Measurements from ENCODE around the gene SOCS1. TPM values are rescaled to one million over a fixed set of nuclear protein-coding genes. Genes with fewer than 3 reads are reported as not detected.

Gene SOCS1
- total RNA-seq, 5 donors from 2014 or later (not counting 1 experiment from before 2014, with no cell fraction given), result 49.2 to 67.2 (median 54.5) TPM

DNA sequence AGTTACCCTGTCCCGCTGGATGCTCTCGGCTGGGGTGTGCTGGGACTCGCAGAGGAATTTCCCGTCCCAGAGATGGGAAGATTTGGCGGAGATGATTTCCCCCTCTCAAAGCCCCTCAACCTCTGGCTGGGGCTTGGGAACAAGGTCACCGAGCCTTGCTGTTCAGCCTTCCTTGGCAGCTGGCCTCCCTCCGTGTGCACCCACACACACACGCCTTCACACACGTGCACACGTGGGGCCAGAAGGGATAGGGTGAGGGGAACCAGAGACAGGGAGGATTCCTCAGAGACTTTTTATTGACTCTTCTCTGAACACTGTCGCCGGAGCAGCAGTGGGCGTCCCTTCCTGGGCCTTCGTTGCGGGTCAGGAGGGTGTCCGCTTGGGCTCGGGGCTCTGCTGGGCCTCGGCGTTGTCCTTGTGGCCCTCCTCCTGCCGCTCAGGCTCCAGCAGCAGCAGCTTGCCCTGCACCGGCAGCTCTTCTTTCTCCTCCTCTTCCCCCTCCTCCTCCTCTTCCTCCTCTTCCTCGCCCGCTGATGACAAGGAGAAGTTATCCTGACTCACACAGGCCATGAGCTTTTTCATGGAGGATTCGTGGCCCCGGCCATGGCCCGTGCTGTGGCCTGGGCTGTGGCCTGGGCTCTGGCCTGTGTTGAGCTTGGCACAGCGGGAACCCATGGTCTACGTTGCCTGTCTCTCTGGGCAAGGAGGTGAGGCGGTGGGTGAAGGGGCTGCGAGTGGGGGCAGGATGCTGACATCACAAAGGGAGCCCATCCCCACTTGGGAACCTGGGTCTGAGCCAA is 17.1 kb upstream of the SOCS1 start, which contains the start of gene PRM3:
TSS of gene PRM3 (minus strand) at position 709 of the 800 bp plus-strand sequence. CDS start at position 675, 34 bp downstream.
- DNase-seq (no peak), ATAC-seq (replicated peaks in 1 of 4) (no peak)
- no peaks in the 10 kb centered on the region for H3K27me3 Mint-ChIP-seq
- ChIA-PET POLR2A (no interaction called here), CTCF (no interaction called here)
- no peaks in the 10 kb centered on the region for H3K36me3 Mint-ChIP-seq
- Histone ChIP-seq H3K36me3 (ENCODE audit: control insufficient read depth in 2 of 2, extremely low read depth in 1 of 2, insufficient read depth in 1 of 2, low read length in 1 of 2) (no peaks in the 10 kb centered on the region), H3K4me1 (ENCODE audit: control insufficient read depth in 1 of 2, extremely low read depth in 1 of 2, insufficient read depth in 2 of 2, low read length in 2 of 2) (no peaks in the 10 kb centered on the region), H3K27ac (ENCODE audit: low read length) (no peak within 1 kb of the TSS), H3K27me3 (replicated peaks in 1 of 2; ENCODE audit: control insufficient read depth in 2 of 2, extremely low read depth in 1 of 2, insufficient read depth in 2 of 2, low read length in 1 of 2) (peaks cover 0 to 13% of the 10 kb centered on the region in 2 experiments), H3K4me3 (ENCODE audit: control insufficient read depth in 1 of 2, extremely low read depth in 1 of 2, low read length in 1 of 2) (no peak within 1 kb of the TSS), H3K9me3 (no peaks in the 10 kb centered on the region)
- H3K4me3 Mint-ChIP-seq, result no peak within 1 kb of the TSS
- H3K4me1 Mint-ChIP-seq, result no peaks in the 10 kb centered on the region
- peak within 1 kb of the TSS in 1 of 2 donors; percentile 43 for H3K27ac Mint-ChIP-seq
- WGBS (ENCODE audit: insufficient coverage), result 88% methylated on average over 19 of the region's 30 CpGs
- no peaks in the 10 kb centered on the region for H3K9me3 Mint-ChIP-seq

DNA sequence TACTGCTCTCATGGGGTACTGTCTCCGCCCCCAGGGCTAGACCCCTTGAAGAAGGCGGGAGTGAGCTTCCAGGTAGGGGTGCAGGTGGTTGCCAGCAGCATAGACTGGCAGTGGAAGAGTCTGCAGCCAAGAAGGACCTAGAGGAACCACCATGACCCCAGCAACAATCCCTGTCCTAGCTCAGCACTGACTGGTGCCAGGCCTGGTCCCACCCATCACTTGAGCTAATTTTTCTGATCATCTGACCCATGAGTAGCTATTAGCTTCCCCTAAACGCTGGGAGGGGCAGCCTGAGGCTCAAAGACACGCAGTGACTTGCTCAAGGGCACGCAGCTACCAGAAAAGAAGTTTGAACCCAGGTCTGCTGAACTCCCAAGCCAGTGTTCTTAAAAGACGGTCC is 16.5 kb upstream of the SOCS1 start:
- Mint-ChIP-seq H3K4me3 (no peak overlapping the region), H3K27me3 (no peaks in the 10 kb centered on the region), H3K4me1 (no peaks in the 10 kb centered on the region), H3K27ac (no peak overlapping the region), H3K36me3 (no peaks in the 10 kb centered on the region), H3K9me3 (no peaks in the 10 kb centered on the region)
- POLR2A ChIA-PET, result interaction anchor here in 1 of 2 donors (0.5 kb wide), 1 partner anchor 155 kb away, joined by 4 read pairs; no protein-coding TSS in a partner anchor
- CTCF ChIA-PET, result no interaction called here
- H3K9me3 ChIP-seq, result no peaks in the 10 kb centered on the region
- no peaks in the 10 kb centered on the region for H3K36me3 ChIP-seq (ENCODE audit: control insufficient read depth in 2 of 2, extremely low read depth in 1 of 2, insufficient read depth in 1 of 2, low read length in 1 of 2)
- peaks cover 0 to 12% of the 10 kb centered on the region in 2 experiments for H3K27me3 ChIP-seq (replicated peaks in 1 of 2; ENCODE audit: control insufficient read depth in 2 of 2, extremely low read depth in 1 of 2, insufficient read depth in 2 of 2, low read length in 1 of 2)
- H3K4me3 ChIP-seq (ENCODE audit: control insufficient read depth in 1 of 2, extremely low read depth in 1 of 2, low read length in 1 of 2), result no peak overlapping the region
- H3K27ac ChIP-seq (ENCODE audit: low read length), result no peak overlapping the region
- no peaks in the 10 kb centered on the region for H3K4me1 ChIP-seq (ENCODE audit: control insufficient read depth in 1 of 2, extremely low read depth in 1 of 2, insufficient read depth in 2 of 2, low read length in 2 of 2)
- ATAC-seq (replicated peaks in 1 of 4), result no peak
- 83% methylated on average over 6 of the region's 6 CpGs for WGBS (ENCODE audit: insufficient coverage)
- DNase-seq, result no peak

DNA sequence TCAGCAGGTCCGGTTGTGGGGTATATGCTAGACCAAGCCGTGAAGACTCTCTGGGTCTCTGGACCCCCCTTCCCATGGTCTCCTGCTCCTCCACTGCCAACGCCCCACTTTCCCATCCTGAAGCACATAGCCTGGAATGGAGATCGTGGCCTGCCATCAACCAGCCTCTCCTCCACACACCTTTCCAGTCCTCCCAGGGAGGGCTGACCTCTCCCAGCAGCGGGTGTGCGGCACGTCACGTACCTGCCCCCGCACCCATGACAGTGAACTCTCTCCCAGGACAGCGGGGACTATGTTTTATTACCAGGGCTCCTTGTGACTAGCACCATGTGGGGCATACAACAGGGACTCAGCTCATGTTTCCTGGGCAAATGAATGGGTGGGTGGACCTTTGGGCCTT is 15.6 kb upstream of the SOCS1 start:
- peaks cover 0 to 5% of the 10 kb centered on the region in 2 experiments for H3K27me3 ChIP-seq (replicated peaks in 1 of 2; ENCODE audit: control insufficient read depth in 2 of 2, extremely low read depth in 1 of 2, insufficient read depth in 2 of 2, low read length in 1 of 2)
- H3K4me1 Mint-ChIP-seq, result no peaks in the 10 kb centered on the region
- no peak for ATAC-seq (replicated peaks in 1 of 4)
- no peaks in the 10 kb centered on the region for H3K27me3 Mint-ChIP-seq
- no peaks in the 10 kb centered on the region for H3K9me3 Mint-ChIP-seq
- ChIA-PET CTCF (no interaction called here), POLR2A (no interaction called here)
- no peak overlapping the region for H3K27ac Mint-ChIP-seq
- H3K4me1 ChIP-seq (ENCODE audit: control insufficient read depth in 1 of 2, extremely low read depth in 1 of 2, insufficient read depth in 2 of 2, low read length in 2 of 2), result no peaks in the 10 kb centered on the region
- no peak for DNase-seq
- 86% methylated on average over 5 of the region's 10 CpGs for WGBS (ENCODE audit: insufficient coverage)
- H3K36me3 Mint-ChIP-seq, result no peaks in the 10 kb centered on the region
- no peak overlapping the region for H3K4me3 Mint-ChIP-seq
- H3K4me3 ChIP-seq (ENCODE audit: control insufficient read depth in 1 of 2, extremely low read depth in 1 of 2, low read length in 1 of 2), result no peak overlapping the region
- H3K36me3 ChIP-seq (ENCODE audit: control insufficient read depth in 2 of 2, extremely low read depth in 1 of 2, insufficient read depth in 1 of 2, low read length in 1 of 2), result no peaks in the 10 kb centered on the region
- H3K27ac ChIP-seq (ENCODE audit: low read length), result no peak overlapping the region
- no peaks in the 10 kb centered on the region for H3K9me3 ChIP-seq

DNA sequence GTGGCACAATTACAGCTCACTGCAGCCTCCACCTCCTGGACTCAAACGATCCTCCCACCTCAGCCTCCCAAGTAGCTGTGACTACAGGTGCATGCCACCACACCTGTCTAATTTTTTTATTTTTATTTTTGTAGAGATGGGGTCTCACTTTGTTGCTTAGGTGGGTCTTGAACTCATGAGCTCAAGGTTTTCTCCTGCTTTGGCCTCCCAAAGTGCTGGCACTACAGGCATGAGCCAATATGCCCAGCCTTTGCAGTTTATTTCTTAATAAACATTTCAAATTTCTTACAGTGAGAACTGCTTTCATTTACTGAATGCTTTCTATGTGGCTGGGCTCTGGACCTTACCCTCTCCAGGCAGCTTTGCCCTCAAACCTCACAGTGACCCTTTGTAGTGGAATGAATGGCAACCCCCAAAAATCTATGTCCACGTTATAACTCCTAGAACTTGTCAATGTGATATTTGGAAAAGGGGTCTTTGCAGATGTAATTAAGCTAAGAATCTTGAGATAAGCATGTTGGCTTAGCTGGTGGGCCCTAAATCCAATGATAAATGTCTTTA is 14.7 kb upstream of the SOCS1 start:
- H3K36me3 Mint-ChIP-seq, result no peaks in the 10 kb centered on the region
- no peaks in the 10 kb centered on the region for H3K9me3 Mint-ChIP-seq
- peaks cover 0 to 4% of the 10 kb centered on the region in 2 experiments for H3K27me3 ChIP-seq (replicated peaks in 1 of 2; ENCODE audit: control insufficient read depth in 2 of 2, extremely low read depth in 1 of 2, insufficient read depth in 2 of 2, low read length in 1 of 2)
- no CpG with 5 or more reads among the region's 2 CpGs for WGBS (ENCODE audit: insufficient coverage)
- no peak for DNase-seq
- no peak overlapping the region for H3K4me3 Mint-ChIP-seq
- no peaks in the 10 kb centered on the region for H3K4me1 Mint-ChIP-seq
- H3K36me3 ChIP-seq (ENCODE audit: control insufficient read depth in 2 of 2, extremely low read depth in 1 of 2, insufficient read depth in 1 of 2, low read length in 1 of 2), result no peaks in the 10 kb centered on the region
- H3K4me1 ChIP-seq (ENCODE audit: control insufficient read depth in 1 of 2, extremely low read depth in 1 of 2, insufficient read depth in 2 of 2, low read length in 2 of 2), result no peaks in the 10 kb centered on the region
- H3K9me3 ChIP-seq, result no peaks in the 10 kb centered on the region
- H3K27ac ChIP-seq (ENCODE audit: low read length), result no peak overlapping the region
- no peak overlapping the region for H3K27ac Mint-ChIP-seq
- ChIA-PET POLR2A (no interaction called here), CTCF (interaction anchor here in 1 of 2 donors (0.6 kb wide), 1 partner anchor 9 kb away, joined by 6 read pairs; no protein-coding TSS in a partner anchor)
- H3K27me3 Mint-ChIP-seq, result no peaks in the 10 kb centered on the region
- no peak overlapping the region for H3K4me3 ChIP-seq (ENCODE audit: control insufficient read depth in 1 of 2, extremely low read depth in 1 of 2, low read length in 1 of 2)
- no peak for ATAC-seq (replicated peaks in 1 of 4)

DNA sequence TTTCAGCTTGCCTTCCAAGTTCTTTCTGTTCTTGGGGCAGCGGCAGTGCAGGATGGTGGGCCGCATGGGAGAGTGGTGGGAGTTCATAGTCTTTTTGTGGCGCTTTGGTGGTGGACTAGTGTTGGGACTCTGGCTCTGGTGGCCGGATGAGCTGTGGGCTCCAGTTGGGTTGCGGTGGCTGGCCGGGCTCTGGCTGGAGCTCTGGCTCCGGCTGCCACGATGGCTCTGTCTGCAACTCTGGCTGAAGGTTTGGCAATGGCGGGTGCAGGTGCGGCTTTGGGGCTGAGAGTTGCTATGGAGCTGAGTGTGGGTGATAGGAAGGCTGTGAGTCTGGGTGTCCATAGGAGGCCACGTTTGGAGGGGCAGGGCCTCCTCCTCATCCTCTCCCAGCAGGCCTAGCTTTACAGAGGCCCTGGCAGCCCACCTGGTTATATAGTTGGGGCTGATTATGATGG is 12.9 kb upstream of the SOCS1 start, which contains the start of gene TNP2:
TSS of gene TNP2 (minus strand) at position 405 of the 455 bp plus-strand sequence. CDS start at position 342, 63 bp downstream.
- H3K27ac Mint-ChIP-seq, result no peak within 1 kb of the TSS
- no peak within 1 kb of the TSS for H3K4me3 Mint-ChIP-seq
- ChIA-PET POLR2A (no interaction called here), CTCF (interaction anchor here in 1 of 2 donors (1.2 kb wide), 1 partner anchor 139 kb away, joined by 3 read pairs; no protein-coding TSS in a partner anchor)
- no peak within 1 kb of the TSS for H3K27ac ChIP-seq (ENCODE audit: low read length)
- H3K27me3 ChIP-seq (replicated peaks in 1 of 2; ENCODE audit: control insufficient read depth in 2 of 2, extremely low read depth in 1 of 2, insufficient read depth in 2 of 2, low read length in 1 of 2), result no peaks in the 10 kb centered on the region
- H3K4me1 ChIP-seq (ENCODE audit: control insufficient read depth in 1 of 2, extremely low read depth in 1 of 2, insufficient read depth in 2 of 2, low read length in 2 of 2), result peaks cover 5 to 7% of the 10 kb centered on the region in 2 experiments
- no peak for DNase-seq
- H3K4me1 Mint-ChIP-seq, result peaks cover 8 to 13% (median 8%) of the 10 kb centered on the region in 3 donors
- no peaks in the 10 kb centered on the region for H3K9me3 Mint-ChIP-seq
- H3K27me3 Mint-ChIP-seq, result no peaks in the 10 kb centered on the region
- 98% methylated on average over 6 of the region's 11 CpGs for WGBS (ENCODE audit: insufficient coverage)
- H3K9me3 ChIP-seq, result no peaks in the 10 kb centered on the region
- ATAC-seq (replicated peaks in 1 of 4), result no peak
- H3K36me3 Mint-ChIP-seq, result no peaks in the 10 kb centered on the region
- no peaks in the 10 kb centered on the region for H3K36me3 ChIP-seq (ENCODE audit: control insufficient read depth in 2 of 2, extremely low read depth in 1 of 2, insufficient read depth in 1 of 2, low read length in 1 of 2)
- no peak within 1 kb of the TSS for H3K4me3 ChIP-seq (ENCODE audit: control insufficient read depth in 1 of 2, extremely low read depth in 1 of 2, low read length in 1 of 2)

GRCh38 chr16:11265124-11265523 is 9.1 kb upstream of the SOCS1 start:
- no peak overlapping the region for H3K27ac ChIP-seq (ENCODE audit: low read length)
- DNase-seq (no peak), ATAC-seq (replicated peaks in 1 of 4) (no peak)
- POLR2A ChIA-PET, result no interaction called here
- Mint-ChIP-seq H3K27me3 (no peaks in the 10 kb centered on the region), H3K27ac (peak overlapping the region in 1 of 2 donors; percentile 95), H3K9me3 (no peaks in the 10 kb centered on the region), H3K36me3 (no peaks in the 10 kb centered on the region), H3K4me3 (no peak overlapping the region), H3K4me1 (peaks cover 23 to 28% (median 24%) of the 10 kb centered on the region in 3 donors)
- H3K9me3 ChIP-seq, result no peaks in the 10 kb centered on the region
- H3K4me3 ChIP-seq (ENCODE audit: control insufficient read depth in 1 of 2, extremely low read depth in 1 of 2, low read length in 1 of 2), result no peak overlapping the region
- WGBS (ENCODE audit: insufficient coverage), result 100% methylated on average over 5 of the region's 7 CpGs
- H3K36me3 ChIP-seq (ENCODE audit: control insufficient read depth in 2 of 2, extremely low read depth in 1 of 2, insufficient read depth in 1 of 2, low read length in 1 of 2), result no peaks in the 10 kb centered on the region
- no peaks in the 10 kb centered on the region for H3K27me3 ChIP-seq (replicated peaks in 1 of 2; ENCODE audit: control insufficient read depth in 2 of 2, extremely low read depth in 1 of 2, insufficient read depth in 2 of 2, low read length in 1 of 2)
- peaks cover 20 to 22% of the 10 kb centered on the region in 2 experiments for H3K4me1 ChIP-seq (ENCODE audit: control insufficient read depth in 1 of 2, extremely low read depth in 1 of 2, insufficient read depth in 2 of 2, low read length in 2 of 2)
- CTCF ChIA-PET, result no interaction called here
